Thyroid gland (tissue), 4 donors: ENCODE data around the gene NDE1.

ENCODE experiments used
- POLR2A ChIP-seq, 2 donors: fragments of 450-650 bp; IDR thresholded peaks; one replicate each; pipeline ENCODE4 v1.6.1; 2017; ENCODE audit warnings: antibody characterized with exemption in 2 of 2, mild to moderate bottlenecking in 2 of 2, moderate library complexity in 1 of 2
- TF ChIP-seq, protein P1 (sequence below), 6 experiments: fragments of 200-600 bp in 3 of 6; fragments of 450-650 bp in 3 of 6; sonication (generic) in 3 of 6; IDR thresholded peaks; one replicate each; pipeline ENCODE4 v1.5.1; 2016 to 2019; ENCODE audit warnings: antibody characterized with exemption in 6 of 6, mild to moderate bottlenecking in 2 of 6, inconsistent platforms in 1 of 6, moderate library complexity in 1 of 6

DNA sequence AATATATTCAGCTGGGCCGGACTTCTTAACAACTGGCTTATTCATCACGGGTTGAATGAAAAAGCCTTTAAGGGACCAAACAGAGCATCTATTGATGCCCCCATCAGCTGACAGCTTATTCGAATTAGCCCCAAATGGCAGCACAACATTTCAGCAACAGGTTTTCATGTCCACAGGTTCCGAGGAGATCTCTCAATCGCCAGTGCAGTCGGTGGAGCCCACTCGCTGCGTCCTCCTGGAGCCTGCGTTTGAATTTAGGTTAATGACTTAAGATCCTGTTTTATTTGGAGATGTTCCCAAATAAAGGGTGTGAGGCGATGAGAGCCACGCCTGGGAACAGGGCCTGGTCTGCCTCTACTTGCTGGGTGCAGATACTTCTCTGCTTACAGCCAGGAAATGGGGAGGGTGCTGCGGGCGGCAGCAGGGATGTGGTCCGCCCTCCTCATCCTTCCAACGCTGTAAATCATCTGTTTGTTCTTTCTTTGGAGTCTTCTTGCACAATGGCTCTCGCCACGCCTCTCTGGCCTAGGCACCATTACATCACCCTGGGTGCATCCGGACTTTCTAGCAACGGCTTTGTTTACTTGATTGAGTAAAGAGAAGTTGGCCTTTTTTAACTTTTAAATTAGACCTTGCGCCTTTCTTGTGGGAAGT lies 22.6 kb downstream of the NDE1 start:
- no peak for TF ChIP-seq POLR2A (IDR thresholded peaks at IDR 0.05)
- TF ChIP-seq, protein P1, sequence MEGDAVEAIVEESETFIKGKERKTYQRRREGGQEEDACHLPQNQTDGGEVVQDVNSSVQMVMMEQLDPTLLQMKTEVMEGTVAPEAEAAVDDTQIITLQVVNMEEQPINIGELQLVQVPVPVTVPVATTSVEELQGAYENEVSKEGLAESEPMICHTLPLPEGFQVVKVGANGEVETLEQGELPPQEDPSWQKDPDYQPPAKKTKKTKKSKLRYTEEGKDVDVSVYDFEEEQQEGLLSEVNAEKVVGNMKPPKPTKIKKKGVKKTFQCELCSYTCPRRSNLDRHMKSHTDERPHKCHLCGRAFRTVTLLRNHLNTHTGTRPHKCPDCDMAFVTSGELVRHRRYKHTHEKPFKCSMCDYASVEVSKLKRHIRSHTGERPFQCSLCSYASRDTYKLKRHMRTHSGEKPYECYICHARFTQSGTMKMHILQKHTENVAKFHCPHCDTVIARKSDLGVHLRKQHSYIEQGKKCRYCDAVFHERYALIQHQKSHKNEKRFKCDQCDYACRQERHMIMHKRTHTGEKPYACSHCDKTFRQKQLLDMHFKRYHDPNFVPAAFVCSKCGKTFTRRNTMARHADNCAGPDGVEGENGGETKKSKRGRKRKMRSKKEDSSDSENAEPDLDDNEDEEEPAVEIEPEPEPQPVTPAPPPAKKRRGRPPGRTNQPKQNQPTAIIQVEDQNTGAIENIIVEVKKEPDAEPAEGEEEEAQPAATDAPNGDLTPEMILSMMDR (IDR thresholded peaks at IDR 0.05), result no peak
